A549 (cell line): Measurements from ENCODE around the gene LY6G5C. TPM values are rescaled to one million over a fixed set of nuclear protein-coding genes. Genes with fewer than 3 reads are reported as not detected.

ENCODE experiments used
- ATAC-seq, 2 experiments: fragments of 200-7000 bp in 1 of 2; fragments of >200 bp in 1 of 2; cut with Nextera tagmentation in 1 of 2; cut with Tn5 transposase in 1 of 2; 3 replicates each; pipeline versions ENCODE4 v1.8.0 to v1.9.1; 2018 to 2020; ENCODE audit warnings: mild to moderate bottlenecking in 1 of 2, moderate library complexity in 1 of 2
- CTCF ChIA-PET: fragments of 300-600 bp; sonication (Branson Sonifier 250); formaldehyde crosslinking; extraction: SDS; loops from one replicate; lab custom pipeline; 2021; ENCODE audit warnings: antibody characterized with exemption, inconsistent platforms; lab: Yijun Ruan, JAX
- POLR2A ChIA-PET: fragments of 350-600 bp; formaldehyde crosslinking; extraction: SDS; loops from one replicate; lab custom pipeline; 2021; ENCODE audit warnings: antibody characterized with exemption, inconsistent platforms; lab: Yijun Ruan, JAX
- DNase-seq, 2 experiments: peaks; one replicate each; pipeline versions ENCODE4 v3.0.0 to v3.0.0-alpha.2; 2011 to 2016; ENCODE audit warnings: low read depth in 1 of 2, low spot score in 1 of 2
- FAIRE-seq: peaks from 2 replicates; lab custom pipeline; 2011; peaks lifted over from hg19 to GRCh38; lab: Jason Lieb, UNC
- H3K27ac ChIP-seq, 2 experiments: fragments of >200 bp; sonication (Bioruptor Twin); formaldehyde crosslinking; 3 replicates each; pipeline ENCODE4 v1.5.1; 2016 to 2017
- H3K4me1 ChIP-seq: fragments of >200 bp; sonication (Bioruptor Twin); formaldehyde crosslinking; 3 replicates; pipeline ENCODE4 v1.6.1; 2016
- H3K4me2 ChIP-seq: fragments of >200 bp; sonication (Bioruptor Twin); formaldehyde crosslinking; 3 replicates; pipeline ENCODE4 v1.6.1; 2016
- H3K4me3 ChIP-seq: fragments of >200 bp; sonication (Bioruptor Twin); formaldehyde crosslinking; 3 replicates; pipeline ENCODE4 v1.5.1; 2016
- H3K9me3 ChIP-seq: fragments of >200 bp; sonication (Bioruptor Twin); formaldehyde crosslinking; 3 replicates; pipeline ENCODE4 v1.6.1; 2016
- BHLHE40 ChIP-seq: IDR thresholded peaks from 2 replicates; pipeline ENCODE4 v1.6.1; 2012; ENCODE audit warnings: low read depth, low read length, inconsistent platforms
- CBX2 ChIP-seq: fragments of 200-600 bp; sonication (generic); IDR thresholded peaks from 2 replicates; pipeline ENCODE4 v1.6.1; 2016; ENCODE audit warnings: low read depth, mild to moderate bottlenecking, borderline replicate concordance
- CHD4 ChIP-seq: fragments of 200-600 bp; sonication (generic); IDR thresholded peaks from 2 replicates; pipeline ENCODE4 v1.6.1; 2016; ENCODE audit warnings: antibody characterized with exemption, mild to moderate bottlenecking, borderline replicate concordance
- EHMT2 ChIP-seq: fragments of 200-600 bp; sonication (generic); IDR thresholded peaks from 2 replicates; pipeline ENCODE4 v1.6.1; 2016; ENCODE audit warnings: antibody characterized with exemption, low read depth, mild to moderate bottlenecking, moderate library complexity
- EP300 ChIP-seq, 2 experiments: fragments of >200 bp; sonication (Bioruptor Twin); formaldehyde crosslinking; IDR thresholded peaks; 2 replicates in 1 of 2; 3 replicates in 1 of 2; pipeline ENCODE4 v1.6.1; 2016 to 2017
- ESRRA ChIP-seq: fragments of 150-350 bp; IDR thresholded peaks from 2 replicates; pipeline ENCODE4 v1.6.1; 2014; ENCODE audit warnings: mild to moderate bottlenecking, low read length, borderline replicate concordance
- HDAC2 ChIP-seq: fragments of 200-600 bp; sonication (generic); IDR thresholded peaks from 2 replicates; pipeline ENCODE4 v1.6.1; 2016
- HOXB13 ChIP-seq: fragments of 250-450 bp; sonication (Bioruptor Pico); IDR thresholded peaks from 2 replicates; pipeline ENCODE4 v1.5.0; 2020; ENCODE audit warnings: low read depth, mild to moderate bottlenecking, moderate library complexity
- HOXB5 ChIP-seq: fragments of 250-450 bp; sonication (Bioruptor Pico); IDR thresholded peaks from 2 replicates; pipeline ENCODE4 v1.5.0; 2020; ENCODE audit warnings: mild to moderate bottlenecking, moderate library complexity
- MAFK ChIP-seq: fragments of 450-650 bp; IDR thresholded peaks from 2 replicates; pipeline ENCODE4 v1.6.1; 2014; ENCODE audit not compliant: partially characterized antibody
- MYC ChIP-seq: IDR thresholded peaks from 2 replicates; pipeline ENCODE4 v1.6.1; 2012; ENCODE audit warnings: mild to moderate bottlenecking, inconsistent platforms, low read length, improper control_type of control experiment, borderline replicate concordance
- NPAS2 ChIP-seq: fragments of 250-450 bp; sonication (Bioruptor Pico); IDR thresholded peaks from 2 replicates; pipeline ENCODE4 v1.8.0; 2022; ENCODE audit warnings: mild to moderate bottlenecking, moderate library complexity, borderline replicate concordance
- RCOR1 ChIP-seq: fragments of 150-350 bp; IDR thresholded peaks from 2 replicates; pipeline ENCODE4 v1.6.1; 2014; ENCODE audit warnings: antibody characterized with exemption, low read length, low read depth
- TFCP2L1 ChIP-seq: fragments of 250-450 bp; sonication (Bioruptor Pico); IDR thresholded peaks from 2 replicates; pipeline ENCODE4 v1.5.0; 2021; ENCODE audit warnings: mild to moderate bottlenecking
- TP53 ChIP-seq: fragments of 250-450 bp; sonication (Bioruptor Pico); IDR thresholded peaks from 2 replicates; pipeline ENCODE4 v1.5.0; 2021; ENCODE audit warnings: mild to moderate bottlenecking, moderate library complexity
- ZSCAN20 ChIP-seq: fragments of 250-450 bp; sonication (Bioruptor Pico); IDR thresholded peaks from 2 replicates; pipeline ENCODE4 v1.8.0; 2022; ENCODE audit warnings: mild to moderate bottlenecking, moderate library complexity
- WGBS: methylation state at CpG from one replicate; pipeline ENCODE4 v1.1.6; 2017; ENCODE audit errors: missing lambda C conversion rate; 5-methylcytosine and 5-hydroxymethylcytosine counted together
- polyA plus RNA-seq, 4 experiments: library from polyadenylated mRNA; depleted of rRNA in 3 of 4; stranded (reverse); fragments of >200 nt; fragmentation: RNase III in 1 of 4; extraction: RNeasy Plus Mini Kit Qiagen cat#74134 plus additional on column Dnase treatment in 1 of 4; gene quantifications; 2 replicates in 3 of 4; 3 replicates in 1 of 4; pipeline ENCODE4 v1.2.3, GENCODE V29; 2011 to 2017
- TF ChIP-seq, protein P1 (sequence below): fragments of >200 bp; sonication (Bioruptor Twin); formaldehyde crosslinking; IDR thresholded peaks from 3 replicates; pipeline ENCODE4 v1.5.1; 2016
- TF ChIP-seq, protein P2 (sequence below): fragments of >200 bp; sonication (Bioruptor Twin); formaldehyde crosslinking; IDR thresholded peaks from 3 replicates; pipeline ENCODE4 v1.6.1; 2016
- TF ChIP-seq, protein P3 (sequence below): fragments of >200 bp; sonication (Bioruptor Twin); formaldehyde crosslinking; IDR thresholded peaks from 2 replicates; pipeline ENCODE4 v1.6.1; 2016
- TF ChIP-seq, protein P4 (sequence below): fragments of 200-600 bp; sonication (generic); IDR thresholded peaks from 2 replicates; pipeline ENCODE4 v1.6.1; 2016; ENCODE audit warnings: antibody characterized with exemption, mild to moderate bottlenecking, moderate library complexity
- TF ChIP-seq, protein P5 (sequence below): IDR thresholded peaks from 2 replicates; pipeline ENCODE4 v1.6.1; 2012; ENCODE audit warnings: low read depth, borderline replicate concordance

The LY6G5C gene
- polyA plus RNA-seq, 2 of the 4 experiments (the other 2 are of a cell fraction): 1.2 to 1.6 TPM

DNA sequence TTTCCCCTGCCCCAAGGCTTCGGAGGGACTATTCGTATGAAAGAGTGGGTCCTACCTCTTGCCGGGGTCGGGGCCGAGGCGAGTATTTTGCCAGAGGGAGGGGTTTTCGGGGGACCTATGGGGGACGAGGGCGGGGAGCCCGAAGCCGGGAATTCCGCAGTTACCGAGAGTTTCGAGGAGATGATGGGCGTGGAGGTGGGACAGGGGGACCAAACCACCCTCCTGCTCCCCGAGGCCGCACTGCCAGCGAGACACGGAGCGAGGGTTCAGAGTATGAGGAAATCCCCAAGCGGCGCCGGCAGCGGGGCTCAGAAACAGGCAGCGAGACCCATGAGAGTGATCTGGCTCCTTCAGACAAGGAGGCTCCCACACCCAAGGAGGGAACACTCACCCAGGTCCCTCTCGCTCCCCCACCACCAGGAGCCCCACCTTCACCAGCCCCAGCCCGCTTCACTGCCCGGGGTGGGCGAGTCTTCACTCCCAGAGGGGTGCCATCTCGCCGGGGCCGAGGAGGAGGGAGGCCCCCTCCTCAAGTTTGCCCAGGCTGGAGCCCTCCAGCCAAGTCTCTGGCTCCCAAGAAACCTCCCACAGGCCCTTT lies 49.1 kb downstream of the LY6G5C start:
- DNase-seq (no peak), ATAC-seq (no peak), FAIRE-seq (no peak)
- H3K9me3 ChIP-seq: no peaks in the 10 kb centered on the region
- H3K27ac ChIP-seq: no peak overlapping the region
- TF ChIP-seq, protein P1, sequence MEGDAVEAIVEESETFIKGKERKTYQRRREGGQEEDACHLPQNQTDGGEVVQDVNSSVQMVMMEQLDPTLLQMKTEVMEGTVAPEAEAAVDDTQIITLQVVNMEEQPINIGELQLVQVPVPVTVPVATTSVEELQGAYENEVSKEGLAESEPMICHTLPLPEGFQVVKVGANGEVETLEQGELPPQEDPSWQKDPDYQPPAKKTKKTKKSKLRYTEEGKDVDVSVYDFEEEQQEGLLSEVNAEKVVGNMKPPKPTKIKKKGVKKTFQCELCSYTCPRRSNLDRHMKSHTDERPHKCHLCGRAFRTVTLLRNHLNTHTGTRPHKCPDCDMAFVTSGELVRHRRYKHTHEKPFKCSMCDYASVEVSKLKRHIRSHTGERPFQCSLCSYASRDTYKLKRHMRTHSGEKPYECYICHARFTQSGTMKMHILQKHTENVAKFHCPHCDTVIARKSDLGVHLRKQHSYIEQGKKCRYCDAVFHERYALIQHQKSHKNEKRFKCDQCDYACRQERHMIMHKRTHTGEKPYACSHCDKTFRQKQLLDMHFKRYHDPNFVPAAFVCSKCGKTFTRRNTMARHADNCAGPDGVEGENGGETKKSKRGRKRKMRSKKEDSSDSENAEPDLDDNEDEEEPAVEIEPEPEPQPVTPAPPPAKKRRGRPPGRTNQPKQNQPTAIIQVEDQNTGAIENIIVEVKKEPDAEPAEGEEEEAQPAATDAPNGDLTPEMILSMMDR: no peak
- no peak for TF ChIP-seq ESRRA
- no peak for TF ChIP-seq HOXB13
- TF ChIP-seq NPAS2: no peak
- TF ChIP-seq, protein P2, sequence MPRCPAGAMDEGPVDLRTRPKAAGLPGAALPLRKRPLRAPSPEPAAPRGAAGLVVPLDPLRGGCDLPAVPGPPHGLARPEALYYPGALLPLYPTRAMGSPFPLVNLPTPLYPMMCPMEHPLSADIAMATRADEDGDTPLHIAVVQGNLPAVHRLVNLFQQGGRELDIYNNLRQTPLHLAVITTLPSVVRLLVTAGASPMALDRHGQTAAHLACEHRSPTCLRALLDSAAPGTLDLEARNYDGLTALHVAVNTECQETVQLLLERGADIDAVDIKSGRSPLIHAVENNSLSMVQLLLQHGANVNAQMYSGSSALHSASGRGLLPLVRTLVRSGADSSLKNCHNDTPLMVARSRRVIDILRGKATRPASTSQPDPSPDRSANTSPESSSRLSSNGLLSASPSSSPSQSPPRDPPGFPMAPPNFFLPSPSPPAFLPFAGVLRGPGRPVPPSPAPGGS: no peak
- TF ChIP-seq, protein P3, sequence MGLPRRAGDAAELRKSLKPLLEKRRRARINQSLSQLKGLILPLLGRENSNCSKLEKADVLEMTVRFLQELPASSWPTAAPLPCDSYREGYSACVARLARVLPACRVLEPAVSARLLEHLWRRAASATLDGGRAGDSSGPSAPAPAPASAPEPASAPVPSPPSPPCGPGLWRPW: no peak
- no peak for TF ChIP-seq EHMT2
- WGBS: 94% methylated on average over 20 of the region's 32 CpGs
- no peak overlapping the region for H3K4me2 ChIP-seq
- H3K4me1 ChIP-seq: no peaks in the 10 kb centered on the region
- POLR2A ChIA-PET: no interaction called here
- CTCF ChIA-PET: interaction anchor here (0.7 kb wide), 1 partner anchor 34 kb away, joined by 4 read pairs; no protein-coding TSS in a partner anchor
- H3K4me3 ChIP-seq: no peak overlapping the region

DNA sequence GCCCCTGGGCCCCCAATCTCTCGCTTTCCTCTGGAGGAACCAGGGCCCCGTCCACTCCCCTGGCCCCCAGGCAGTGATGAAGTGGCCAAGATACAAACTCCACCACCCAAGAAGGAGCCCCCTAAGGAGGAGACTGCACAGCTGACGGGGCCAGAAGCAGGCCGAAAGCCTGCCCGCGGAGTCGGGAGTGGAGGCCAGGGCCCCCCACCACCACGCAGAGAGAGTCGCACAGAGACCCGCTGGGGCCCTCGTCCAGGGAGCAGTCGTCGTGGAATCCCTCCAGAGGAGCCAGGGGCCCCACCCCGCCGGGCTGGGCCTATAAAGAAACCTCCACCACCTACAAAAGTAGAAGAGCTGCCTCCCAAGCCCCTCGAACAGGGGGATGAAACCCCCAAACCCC lies 49.7 kb downstream of the LY6G5C start:
- ATAC-seq: no peak
- Histone ChIP-seq H3K4me2 (no peak overlapping the region), H3K27ac (no peak overlapping the region), H3K4me1 (no peaks in the 10 kb centered on the region), H3K4me3 (no peak overlapping the region), H3K9me3 (no peaks in the 10 kb centered on the region)
- ChIA-PET POLR2A (no interaction called here), CTCF (interaction anchor here (0.7 kb wide), 1 partner anchor 34 kb away, joined by 4 read pairs; no protein-coding TSS in a partner anchor)
- no peak for DNase-seq
- 90% methylated on average over 3 of the region's 16 CpGs for WGBS
- no peak for FAIRE-seq
- TF ChIP-seq TP53 (CRISPR knock-in tag): no peak
- TF ChIP-seq, protein P4, sequence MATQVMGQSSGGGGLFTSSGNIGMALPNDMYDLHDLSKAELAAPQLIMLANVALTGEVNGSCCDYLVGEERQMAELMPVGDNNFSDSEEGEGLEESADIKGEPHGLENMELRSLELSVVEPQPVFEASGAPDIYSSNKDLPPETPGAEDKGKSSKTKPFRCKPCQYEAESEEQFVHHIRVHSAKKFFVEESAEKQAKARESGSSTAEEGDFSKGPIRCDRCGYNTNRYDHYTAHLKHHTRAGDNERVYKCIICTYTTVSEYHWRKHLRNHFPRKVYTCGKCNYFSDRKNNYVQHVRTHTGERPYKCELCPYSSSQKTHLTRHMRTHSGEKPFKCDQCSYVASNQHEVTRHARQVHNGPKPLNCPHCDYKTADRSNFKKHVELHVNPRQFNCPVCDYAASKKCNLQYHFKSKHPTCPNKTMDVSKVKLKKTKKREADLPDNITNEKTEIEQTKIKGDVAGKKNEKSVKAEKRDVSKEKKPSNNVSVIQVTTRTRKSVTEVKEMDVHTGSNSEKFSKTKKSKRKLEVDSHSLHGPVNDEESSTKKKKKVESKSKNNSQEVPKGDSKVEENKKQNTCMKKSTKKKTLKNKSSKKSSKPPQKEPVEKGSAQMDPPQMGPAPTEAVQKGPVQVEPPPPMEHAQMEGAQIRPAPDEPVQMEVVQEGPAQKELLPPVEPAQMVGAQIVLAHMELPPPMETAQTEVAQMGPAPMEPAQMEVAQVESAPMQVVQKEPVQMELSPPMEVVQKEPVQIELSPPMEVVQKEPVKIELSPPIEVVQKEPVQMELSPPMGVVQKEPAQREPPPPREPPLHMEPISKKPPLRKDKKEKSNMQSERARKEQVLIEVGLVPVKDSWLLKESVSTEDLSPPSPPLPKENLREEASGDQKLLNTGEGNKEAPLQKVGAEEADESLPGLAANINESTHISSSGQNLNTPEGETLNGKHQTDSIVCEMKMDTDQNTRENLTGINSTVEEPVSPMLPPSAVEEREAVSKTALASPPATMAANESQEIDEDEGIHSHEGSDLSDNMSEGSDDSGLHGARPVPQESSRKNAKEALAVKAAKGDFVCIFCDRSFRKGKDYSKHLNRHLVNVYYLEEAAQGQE: no peak
- no peak for TF ChIP-seq HOXB5 (CRISPR knock-in tag)
- TF ChIP-seq MYC: no peak
- TF ChIP-seq MAFK: no peak
- TF ChIP-seq CBX2: no peak
- no peak for TF ChIP-seq ZSCAN20
- TF ChIP-seq HDAC2: no peak
- TF ChIP-seq BHLHE40: no peak
- no peak for TF ChIP-seq TFCP2L1 (CRISPR knock-in tag)
- TF ChIP-seq EP300 (IDR thresholded peaks at IDR 0.05): no peak
- no peak for TF ChIP-seq EHMT2
- TF ChIP-seq, protein P5, sequence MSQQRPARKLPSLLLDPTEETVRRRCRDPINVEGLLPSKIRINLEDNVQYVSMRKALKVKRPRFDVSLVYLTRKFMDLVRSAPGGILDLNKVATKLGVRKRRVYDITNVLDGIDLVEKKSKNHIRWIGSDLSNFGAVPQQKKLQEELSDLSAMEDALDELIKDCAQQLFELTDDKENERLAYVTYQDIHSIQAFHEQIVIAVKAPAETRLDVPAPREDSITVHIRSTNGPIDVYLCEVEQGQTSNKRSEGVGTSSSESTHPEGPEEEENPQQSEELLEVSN: no peak
- TF ChIP-seq RCOR1: no peak
- no peak for TF ChIP-seq CHD4
